GM21423 (cell line): ENCODE measurements around the gene FLNB.
A peak's percentile ranks its signal among the peaks of the same experiment; 100 is the strongest.
"Not testable (repeated sequence)": the region's sequence is repeated elsewhere in the genome, so short reads cannot be mapped to it uniquely, and the experiment has no call there.

Source experiments
- ATAC-seq: cut with Tn5 transposase; IDR thresholded peaks from one replicate; pipeline ENCODE4 v1.9.1; 2021; ENCODE audit warnings: mild to moderate bottlenecking, moderate library complexity; ENCODE audit not compliant: unreplicated experiment

The FLNB gene

DNA sequence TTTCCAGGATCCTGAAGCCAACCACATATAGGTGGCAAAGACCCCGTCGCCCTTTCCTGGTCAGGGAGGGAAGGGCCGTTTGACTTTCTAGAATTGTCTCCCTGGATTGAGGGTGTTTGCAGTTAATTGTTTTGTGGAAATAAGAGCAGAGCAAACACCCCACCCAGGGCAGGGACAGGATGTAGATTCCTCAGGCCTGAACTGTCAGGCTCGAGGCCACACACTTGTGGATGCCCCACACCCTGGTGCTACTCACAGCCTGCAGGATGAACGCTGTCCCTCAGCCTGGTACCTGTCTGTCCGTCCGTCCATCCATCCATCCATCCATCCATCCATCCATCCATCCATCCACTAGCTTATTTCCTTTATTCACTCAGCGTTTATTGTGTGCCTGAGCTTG, 29.9 kb upstream of the FLNB start:
- no peak for ATAC-seq

DNA sequence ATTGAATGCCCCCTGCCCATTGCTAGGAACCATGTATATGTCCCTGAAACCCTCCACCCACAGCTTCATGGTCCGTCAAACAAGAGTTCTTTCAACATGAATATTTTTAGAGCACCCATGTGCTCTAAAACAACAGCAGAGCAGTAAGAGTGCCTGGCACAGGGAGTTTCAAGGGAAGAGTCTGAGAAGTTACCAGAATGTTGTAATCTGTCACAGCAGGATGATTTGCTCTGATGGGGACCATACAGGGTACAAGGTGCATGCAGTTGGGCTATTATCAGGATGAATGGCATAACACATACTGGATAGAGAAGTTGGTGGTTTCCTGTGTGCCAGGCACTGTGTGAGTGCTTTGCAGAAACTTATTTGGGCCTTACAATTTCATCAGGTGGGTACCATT, 27.8 kb upstream of the FLNB start:
- ATAC-seq: no peak

DNA sequence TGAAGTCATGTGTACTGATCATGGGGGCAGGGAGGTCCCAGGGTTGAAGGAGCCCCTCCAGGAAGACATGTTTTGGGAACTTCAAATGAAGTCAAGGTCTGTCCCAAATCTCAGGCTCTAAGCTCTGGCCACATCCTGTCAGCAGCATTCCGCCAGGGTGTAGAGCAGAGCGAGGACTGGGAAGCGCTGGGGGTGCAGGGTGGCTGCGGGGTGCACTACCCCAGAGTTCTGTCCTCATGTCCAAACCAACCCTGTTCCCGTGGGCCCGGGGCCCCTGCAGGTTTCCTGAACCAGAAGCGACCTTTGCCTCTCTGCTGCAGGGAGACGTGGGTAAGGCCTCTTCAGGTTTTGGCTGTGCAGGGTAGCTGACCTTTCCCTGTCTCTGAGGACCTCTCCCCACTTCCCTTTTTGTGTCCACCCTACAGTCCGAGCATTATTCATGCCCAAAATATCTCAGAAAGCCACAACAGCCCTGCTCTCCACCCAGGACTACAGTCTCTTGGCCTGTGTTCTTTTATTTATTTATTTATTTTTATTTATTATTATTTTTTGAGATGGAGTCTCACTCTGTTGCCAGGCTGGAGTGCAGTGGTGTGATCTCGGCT, 26.6 kb upstream of the FLNB start:
- no peak for ATAC-seq

DNA sequence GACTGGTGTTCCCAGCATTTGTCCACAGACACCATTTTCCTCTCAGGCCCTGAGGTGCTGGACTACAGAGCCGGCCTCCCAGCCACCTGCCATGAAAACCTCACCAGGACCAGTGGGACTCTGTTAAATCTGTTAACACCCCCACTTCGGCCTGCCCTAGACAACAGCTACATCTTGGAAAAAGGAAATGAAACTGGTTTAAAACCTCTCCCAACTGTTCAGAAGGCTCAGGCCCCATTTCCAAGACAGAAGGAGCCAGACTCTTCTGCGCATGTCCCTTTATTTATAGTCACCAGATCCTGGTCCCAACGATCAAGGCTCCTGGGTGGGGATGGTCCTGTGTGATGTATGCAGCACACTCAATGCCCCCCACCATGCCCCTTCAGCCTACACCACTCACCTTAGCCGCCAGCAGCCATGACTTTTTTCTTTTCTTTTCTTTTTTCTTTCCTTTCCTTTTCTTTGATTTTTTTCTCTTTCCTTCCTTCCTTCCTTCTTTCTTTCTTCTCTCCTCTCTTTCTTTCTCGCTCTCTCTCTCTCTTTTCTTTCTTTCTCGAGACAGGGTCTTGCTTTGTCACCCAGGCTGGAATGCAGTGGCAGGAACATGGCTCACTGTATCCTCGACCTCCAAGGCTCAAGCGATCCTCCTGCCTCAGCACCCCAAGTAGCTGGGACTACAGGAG, 25.5 kb upstream of the FLNB start:
- ATAC-seq: no peak

DNA sequence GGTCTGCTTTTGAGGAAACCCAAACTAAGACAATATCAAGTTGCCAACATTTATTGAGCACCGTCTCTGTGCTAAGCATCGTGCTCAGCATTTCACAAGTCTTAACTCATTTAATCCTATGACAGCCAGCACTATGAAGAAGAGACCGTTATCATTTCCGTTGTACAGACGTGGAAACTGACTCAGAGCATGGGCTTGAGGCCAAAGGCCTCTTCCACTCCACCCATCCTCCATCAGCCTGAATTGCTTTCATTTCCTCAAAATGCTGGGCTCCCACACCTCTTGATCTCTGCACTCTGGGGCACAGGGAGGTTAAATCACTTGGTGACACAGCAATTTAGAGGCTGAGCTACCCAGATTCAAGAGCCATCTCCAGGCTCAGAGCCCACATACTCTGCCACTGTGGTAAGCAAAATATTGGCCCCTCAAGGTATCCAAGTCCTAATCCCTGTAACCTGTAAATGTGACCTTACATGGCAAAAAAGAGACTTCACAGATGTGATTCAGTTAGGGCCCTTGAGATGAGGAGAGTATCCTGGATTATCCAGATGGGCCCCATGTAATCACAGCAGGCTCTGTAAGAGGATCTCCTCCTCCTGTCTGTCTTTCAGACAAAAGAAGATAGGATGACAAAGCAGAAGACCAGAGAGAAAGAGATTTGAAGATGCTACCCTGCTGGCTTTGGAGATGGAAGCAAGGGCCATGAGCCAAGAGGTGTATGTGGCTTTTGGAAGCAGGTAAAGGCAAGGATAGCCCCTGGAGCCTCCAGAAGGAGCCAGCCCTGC, 24.3 kb upstream of the FLNB start:
- peak; percentile 98 for ATAC-seq

DNA sequence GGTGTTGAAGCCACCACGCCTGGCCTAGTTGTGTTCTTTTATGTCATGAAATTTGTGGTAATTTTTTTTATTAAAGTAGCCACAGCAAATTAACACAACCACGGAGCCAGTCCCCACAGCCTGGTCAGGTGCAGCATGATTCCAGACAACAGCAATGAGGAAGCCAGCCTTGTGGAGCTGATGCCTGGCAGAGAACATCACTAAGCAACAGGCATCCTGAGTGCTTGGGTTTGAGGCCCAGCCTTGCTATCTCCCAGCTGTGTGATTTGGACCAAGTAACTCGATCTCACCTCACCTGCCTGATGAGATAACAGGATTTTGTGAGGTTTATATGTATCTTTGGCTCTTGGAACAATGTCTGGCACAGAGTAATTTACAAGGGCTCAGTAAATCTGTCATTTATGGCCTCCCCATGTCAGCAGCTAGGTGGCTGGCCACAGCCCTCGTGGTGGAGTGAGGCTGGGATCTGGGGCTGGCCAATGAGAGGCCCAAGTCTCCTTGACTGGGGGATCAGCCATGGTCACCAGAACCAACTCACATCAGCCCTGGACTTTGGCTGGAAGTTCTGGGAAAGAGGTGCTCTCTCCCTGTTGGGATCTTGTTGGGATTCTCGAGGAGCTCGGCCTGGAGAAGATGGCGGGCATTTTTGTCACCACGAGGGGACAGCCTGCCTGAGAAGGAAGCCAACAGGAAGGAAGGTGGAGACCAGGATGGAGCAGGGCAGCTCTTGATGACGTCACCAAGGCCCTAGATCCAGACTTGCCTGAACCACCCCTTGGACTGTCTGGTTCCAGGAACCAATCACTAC, 22.8 kb upstream of the FLNB start:
- no peak for ATAC-seq

DNA sequence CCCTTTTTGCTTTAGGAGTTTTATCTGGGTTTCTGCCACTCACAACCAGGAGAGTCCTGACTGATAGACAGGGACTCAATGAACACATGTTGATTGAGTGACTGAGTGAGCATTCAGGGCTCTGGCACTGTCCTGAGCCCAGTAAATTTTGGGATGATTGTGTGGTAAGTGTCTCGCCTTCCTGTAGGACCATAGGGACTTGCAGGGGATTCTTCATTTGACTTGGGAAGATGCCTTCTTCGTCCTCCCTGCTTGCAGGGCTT, 22.3 kb upstream of the FLNB start:
- no peak for ATAC-seq

DNA sequence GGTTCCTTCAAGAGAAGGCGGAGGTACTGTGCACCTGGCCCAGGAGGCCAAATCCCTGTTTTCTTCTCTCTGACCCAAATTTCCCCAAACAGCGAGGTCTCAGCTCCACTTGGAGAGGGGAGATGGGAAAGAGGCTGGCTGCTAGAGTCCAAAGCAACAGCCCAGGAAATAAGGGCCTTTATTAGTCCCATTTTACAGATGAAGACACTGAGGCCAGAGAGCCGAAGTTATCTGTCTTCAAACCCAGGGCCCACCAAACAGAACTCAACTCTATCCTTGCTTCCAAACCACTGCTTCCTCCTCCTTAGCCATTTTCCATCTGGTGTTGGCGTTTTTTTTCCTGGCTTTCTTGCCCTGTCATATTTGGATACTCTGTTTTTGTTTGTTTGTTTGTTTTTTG, 22.0 kb upstream of the FLNB start:
- ATAC-seq: no peak

DNA sequence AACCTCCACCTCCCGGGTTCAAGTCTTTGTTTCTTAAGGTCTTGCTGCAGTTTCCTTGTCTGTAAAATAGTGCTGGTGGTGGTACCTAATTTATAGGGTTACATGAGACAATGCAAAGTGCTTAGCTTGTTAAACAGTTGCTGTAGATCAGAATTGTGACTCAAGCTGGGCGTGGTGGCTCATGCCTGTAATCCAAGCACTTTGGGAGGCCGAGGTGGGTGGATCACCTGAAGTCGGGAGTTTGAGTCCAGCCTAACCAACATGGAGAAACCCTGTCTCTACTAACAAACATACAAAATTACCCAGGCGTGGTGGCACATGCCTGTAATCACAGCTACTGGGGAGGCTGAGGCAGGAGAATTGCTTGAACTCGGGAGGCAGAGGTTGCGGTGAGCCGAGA, 19.0 kb upstream of the FLNB start:
- ATAC-seq: not testable (repeated sequence)

DNA sequence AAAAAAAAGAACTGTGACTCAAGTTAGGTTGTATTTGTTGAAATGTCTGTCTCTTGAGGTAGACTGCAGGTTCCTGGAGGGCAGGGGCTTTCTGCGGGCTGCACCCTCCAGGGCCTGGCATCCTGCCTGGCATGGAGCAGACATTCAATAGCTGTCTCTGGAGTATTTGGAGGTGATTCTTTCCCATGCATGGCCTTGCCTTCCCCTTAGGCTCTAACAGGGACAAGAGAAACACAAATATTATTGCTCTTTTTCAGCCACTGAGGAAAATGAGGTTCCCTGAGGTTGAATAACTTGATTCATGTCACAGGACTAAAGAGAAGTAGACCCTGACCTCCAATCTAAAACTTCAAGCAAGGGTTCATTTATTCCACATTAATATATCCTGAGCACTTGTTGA, 18.6 kb upstream of the FLNB start:
- no peak for ATAC-seq

DNA sequence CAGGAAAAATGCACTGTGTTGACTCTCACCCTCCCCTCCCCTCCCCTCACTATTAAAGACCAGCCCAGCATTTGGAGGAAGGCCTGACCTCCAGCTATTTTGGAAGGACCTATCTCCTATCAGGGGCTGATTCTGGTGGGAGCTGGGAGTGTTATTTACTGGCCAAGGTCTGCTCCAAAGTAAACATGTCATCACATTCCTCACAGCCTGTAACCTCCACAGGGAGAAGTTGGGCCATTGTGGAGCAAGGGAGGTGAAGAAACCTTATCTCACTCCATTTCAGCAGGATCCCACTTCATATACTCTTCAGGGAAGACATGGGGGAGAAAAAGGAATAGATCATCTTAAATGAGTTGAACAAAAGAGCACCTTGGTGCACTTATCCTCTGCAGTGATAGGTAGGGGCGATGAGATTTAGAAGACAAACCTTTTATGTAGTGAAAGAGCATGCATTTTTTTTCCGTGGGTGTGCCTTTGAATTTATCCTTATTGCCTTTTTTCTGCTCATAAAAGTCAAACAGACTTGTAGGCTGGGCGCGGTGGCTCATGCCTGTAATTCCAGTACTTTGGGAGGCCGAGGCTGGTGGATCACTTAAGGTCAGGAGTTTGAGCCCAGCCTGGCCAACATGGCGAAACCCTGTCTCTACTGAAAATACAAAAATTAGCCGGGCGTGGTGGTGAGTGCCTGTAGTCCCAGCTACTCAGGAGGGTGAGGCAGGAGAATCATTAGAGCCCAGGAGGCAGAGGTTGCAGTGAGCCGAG, 15.6 kb upstream of the FLNB start:
- ATAC-seq: no peak

DNA sequence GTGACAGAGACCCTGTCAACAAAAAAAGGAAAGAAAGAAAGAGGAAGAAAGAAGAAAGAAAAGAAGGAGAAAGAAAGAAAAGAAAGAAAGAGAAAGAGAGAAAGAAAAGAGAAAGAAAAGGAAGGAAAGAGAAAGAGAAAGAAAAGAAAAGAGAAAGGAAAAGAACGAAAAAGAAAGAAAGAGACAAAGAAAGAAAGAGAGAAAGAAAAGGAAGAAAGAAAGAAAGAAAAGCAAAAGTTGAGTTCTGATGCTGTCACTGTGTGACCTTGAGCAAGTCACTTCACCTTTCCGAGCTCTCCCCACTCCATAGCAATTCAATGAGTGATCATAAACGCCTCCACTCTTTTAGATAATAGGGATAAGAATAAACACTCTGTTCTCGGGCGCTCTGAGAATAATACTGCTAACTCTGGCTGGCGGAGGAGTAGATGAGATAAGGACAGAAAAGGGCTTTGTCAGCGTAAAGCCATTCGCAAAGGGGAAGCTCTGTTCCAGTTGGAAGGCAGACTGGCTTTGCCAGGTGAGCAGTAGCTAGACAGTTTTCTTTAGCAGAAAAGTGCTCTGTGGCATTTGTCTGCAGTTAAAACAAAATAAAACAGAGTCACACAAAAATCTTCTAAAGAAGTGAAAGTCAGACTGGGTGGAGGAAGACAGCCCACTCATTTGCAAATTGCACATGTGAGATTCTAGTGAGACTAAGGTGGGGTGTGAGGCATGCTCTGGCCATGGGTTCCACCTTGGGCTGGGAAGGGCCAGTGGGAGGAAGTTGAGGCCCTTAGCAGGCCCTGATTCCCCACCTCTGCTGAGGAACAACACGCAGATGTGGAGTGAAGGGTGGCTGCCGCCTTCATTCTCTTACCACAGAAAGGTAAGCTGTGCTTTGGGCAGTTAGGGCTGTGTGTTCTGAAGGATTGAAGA, 9.6 kb upstream of the FLNB start:
- ATAC-seq: no peak

DNA sequence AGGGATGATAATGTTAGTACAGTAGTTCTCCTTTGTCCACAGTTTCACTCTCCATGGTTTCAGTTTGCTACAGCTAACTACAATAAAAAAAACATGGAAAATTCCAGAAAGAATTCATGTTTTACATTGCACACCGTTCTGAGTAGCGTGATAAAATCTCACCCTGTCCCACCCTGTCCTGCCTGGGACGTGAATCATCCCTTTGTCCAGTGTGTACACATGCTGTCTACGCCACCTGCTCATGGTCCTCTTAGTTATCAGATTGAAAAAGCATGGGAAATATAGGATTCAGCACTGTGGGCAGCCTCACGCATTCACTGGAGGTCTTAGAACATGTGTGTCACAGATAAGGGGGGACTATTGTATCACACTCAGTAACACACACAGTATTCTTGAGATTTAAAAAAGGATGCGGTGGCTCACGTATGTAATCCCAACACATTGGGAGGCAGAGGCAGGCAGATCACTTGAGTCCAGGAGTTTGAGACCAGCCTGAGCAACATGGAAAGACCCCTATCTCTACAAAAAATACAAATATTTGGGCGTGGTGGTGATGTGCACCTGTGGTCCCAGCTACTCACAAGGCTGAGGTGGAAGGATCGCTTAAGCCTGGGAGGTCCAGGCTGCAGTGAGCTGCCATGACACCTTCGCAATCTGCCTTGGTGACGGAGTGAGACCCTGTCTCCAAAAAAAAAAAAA, 8.7 kb upstream of the FLNB start:
- ATAC-seq: no peak

DNA sequence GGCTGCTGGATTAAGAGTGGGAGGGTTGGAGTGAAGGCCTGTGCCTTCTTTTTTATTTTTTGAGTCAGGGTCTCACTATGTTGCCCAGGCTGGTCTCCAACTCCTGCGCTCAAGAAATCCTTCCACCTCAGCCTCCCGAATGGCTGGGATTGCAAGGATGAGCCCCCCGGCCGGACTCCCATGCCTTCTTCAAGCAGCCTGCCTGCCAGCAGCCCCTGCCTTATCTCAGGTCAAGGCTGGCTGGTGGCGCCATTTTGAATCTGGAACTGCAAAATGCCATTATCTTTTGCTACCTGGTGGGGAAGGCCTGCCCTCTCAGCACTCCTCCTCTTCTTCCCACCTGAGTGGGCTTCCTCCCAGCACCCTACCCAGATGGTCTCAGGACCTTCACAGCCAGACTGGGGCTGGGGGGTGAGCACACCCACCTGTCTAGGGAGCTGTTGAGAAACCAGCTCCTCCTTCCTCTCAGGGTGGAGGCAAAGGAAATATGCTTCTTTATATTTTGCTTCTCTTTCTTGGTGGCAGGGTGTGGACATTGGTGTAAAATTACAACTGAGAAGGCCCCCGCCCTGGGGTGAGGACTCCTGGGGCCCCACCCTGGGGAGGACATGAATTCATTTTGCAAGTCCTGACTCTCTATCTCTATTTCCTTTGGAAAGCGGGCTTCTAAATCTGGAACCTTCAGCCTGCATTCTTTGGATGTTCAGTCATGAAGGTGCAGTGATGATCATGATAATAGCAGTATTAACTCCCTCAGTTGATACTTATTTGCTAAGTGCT, 7.7 kb upstream of the FLNB start:
- ATAC-seq: no peak

DNA sequence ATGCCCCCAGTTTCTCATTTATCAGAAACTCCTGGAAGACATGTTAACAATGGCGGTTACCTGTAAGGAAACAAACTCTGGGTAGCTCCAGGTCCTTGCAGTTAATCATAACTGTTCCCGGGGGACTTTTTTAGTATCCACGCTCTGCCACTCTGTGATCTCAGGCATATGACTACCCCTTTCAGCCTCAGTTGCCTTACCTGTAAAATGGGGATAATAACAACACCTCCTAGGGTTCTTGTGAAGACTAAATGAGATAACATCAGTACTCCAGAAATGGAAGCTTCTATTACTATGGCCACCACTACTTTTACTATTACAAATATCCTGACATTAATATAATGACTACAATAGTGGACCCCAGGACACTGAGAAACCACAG, 7.1 kb upstream of the FLNB start:
- no peak for ATAC-seq

DNA sequence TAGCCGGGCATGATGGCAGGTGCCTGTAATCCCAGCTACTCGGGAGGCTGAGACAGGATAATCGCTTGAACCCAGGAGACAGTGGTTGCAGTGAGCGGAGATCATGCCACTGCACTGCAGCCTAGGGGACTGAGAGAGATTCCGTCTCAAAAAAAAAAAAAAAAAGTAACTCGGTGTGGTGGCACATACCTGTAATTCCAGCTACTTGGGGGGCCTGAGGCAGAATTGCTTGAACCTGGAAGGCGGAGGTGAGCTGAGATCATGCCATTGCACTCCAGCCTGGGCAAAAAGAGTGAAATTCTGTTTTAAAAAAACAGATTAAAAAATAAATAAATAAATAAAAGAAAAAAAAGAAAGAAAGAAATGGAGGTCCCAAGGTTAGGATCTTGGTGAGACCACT, 6.2 kb upstream of the FLNB start:
- ATAC-seq: no peak

DNA sequence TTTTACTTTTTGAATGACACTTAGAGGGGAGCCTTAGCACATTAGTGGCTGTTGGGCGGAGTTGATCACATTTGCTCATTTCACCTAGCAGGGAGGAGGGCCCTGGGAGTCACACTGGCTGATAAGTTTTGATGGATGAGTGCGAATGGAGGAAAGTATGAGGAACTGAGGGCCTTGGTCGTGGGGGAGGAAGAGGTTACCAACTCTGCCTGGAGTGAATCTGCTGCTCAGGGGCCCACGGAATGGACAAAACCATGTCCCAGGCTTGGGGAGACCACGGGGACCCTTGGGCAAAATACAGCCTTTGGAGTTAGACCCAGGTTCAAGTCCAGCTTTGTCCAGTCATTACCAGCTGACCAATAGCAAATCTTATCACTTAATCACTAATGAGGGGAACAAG, 5.1 kb upstream of the FLNB start:
- no peak for ATAC-seq

DNA sequence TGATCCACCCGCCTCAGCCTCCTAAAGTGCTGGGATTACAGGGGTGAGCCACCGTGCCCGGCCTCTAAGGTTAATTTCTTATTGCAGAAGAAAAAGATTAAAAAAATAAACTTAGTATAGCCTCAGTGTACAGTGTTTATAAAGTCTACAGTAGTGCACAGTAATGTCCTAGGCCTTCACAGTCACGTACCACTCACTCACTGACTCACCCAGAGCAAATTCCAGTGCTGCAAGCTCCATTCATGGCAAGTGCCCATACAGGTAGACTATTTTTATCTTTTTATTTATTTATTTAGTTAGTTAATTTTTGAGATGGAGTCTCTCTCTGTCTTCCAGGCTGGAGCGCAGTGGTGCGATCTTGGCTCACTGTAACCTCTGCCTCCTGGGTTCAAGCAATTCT, 3.2 kb upstream of the FLNB start:
- ATAC-seq: no peak

DNA sequence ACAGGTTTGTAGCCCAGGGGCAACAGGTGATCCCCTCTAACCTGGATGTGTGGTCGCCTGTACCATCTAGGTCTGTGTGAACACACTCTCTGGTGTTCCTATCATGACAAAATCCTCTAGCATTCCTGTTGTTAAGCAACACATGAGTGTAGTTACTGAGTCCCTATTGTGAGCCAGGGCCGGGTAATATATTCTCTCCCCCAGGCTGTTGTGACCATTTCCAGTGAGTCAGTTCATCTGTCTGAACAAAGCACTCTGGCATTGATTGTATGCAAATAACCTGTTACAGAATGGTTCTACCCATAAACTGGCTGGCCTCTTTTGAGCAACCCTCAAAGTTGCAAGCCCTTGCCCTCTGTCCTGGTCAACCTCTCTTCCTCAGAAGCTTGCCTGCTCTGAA, 2.6 kb upstream of the FLNB start:
- ATAC-seq: no peak
